Caki2 (cell line): Measurements from ENCODE around the gene RALB. TPM values are rescaled to one million over a fixed set of nuclear protein-coding genes. Genes with fewer than 3 reads are reported as not detected.
"Not testable (repeated sequence)": the region's sequence is repeated elsewhere in the genome, so short reads cannot be mapped to it uniquely, and the experiment has no call there.

Source experiments
- DNase-seq: peaks from one replicate; pipeline ENCODE4 v3.0.0-alpha.2; 2015; ENCODE audit warnings: low read depth
- in situ Hi-C: cut with HindIII; loops from 2 replicates; pipeline ENCODE4 v1.10.0; 2016; ENCODE audit warnings: low sequenced_read_pairs, low pct_unique_long_range_greater_than_20kb, mixed read lengths
- total RNA-seq: library from RNA; depleted of rRNA; stranded (reverse); fragments of >200 nt; shearing (Covaris generic); gene quantifications from 2 replicates; pipeline ENCODE4 v1.2.3, GENCODE V29; 2014; ENCODE audit warnings: low replicate concordance

Gene RALB
- total RNA-seq, 1 experiment from 2014 or later = 116 TPM

GRCh38 chr2:120255986-120256650 is 3.5 kb downstream of the RALB start:
- in situ Hi-C loops = no loop called here
- no peak for DNase-seq

DNA sequence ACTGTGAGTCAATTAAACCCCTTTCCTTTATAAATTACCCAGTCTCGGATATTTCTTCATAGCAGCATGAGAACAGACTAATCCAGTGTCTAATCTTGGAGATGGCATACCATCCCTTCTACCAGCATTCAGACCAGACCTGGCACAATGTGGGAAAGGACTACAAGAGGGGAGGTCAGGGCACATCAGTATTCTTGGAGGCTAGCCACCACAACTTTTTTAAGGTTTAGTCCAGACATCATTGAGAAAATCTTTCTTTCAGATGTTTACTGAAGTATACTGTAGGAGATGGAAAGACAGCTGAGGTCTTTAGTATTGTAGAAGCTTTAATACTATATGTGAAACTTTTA is 4.0 kb downstream of the RALB start:
- DNase-seq = no peak
- in situ Hi-C loops = no loop called here

DNA sequence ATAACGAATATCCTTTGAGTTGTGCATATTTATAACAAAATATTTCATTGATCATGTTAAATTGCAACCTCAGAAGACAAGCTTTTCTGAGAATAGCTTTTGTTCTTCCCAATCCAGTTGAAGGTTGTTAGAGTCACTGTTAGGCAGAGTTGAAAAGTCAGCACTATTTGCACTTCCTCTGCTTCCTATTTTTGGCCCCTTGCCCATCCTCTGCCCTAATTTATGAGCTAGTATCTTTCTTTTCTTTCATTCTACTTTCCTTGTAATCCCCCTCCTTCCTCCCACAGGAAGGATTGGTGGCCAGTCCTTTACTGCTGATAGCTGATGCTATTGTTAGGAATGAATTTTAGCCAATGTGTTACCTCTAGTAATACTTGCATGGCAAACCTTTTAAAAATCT is 4.9 kb downstream of the RALB start:
- no peak for DNase-seq
- in situ Hi-C loops = no loop called here

DNA sequence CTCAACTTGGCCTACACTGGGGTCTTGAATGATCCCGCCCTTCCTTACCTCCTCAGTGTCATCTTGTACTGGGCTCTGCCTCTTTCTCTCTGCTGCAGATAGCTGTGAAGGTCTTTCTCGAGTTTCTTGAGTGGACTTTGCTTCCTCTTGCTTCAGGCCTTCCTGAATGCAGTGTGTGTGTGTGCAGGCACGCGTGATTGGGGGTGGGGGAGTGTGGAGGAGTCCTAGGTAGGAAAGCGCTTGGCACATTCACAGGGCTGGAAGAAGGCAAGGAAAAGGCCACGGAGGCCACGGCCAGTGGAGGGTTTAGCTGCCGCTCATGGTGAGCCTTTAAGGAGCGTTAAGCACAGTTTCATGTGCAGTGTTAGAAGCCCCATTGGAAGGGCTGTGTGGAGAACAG is 5.5 kb downstream of the RALB start:
- no peak for DNase-seq
- in situ Hi-C loops = no loop called here

- DNase-seq, in situ Hi-C loops: not testable (repeated sequence)
These were observed 7.3 kb downstream of the RALB start for GRCh38 chr2:120259939-120260338.

- in situ Hi-C loops = no loop called here
- DNase-seq = no peak
These were observed 8.1 kb downstream of the RALB start for GRCh38 chr2:120260736-120261135.

DNA sequence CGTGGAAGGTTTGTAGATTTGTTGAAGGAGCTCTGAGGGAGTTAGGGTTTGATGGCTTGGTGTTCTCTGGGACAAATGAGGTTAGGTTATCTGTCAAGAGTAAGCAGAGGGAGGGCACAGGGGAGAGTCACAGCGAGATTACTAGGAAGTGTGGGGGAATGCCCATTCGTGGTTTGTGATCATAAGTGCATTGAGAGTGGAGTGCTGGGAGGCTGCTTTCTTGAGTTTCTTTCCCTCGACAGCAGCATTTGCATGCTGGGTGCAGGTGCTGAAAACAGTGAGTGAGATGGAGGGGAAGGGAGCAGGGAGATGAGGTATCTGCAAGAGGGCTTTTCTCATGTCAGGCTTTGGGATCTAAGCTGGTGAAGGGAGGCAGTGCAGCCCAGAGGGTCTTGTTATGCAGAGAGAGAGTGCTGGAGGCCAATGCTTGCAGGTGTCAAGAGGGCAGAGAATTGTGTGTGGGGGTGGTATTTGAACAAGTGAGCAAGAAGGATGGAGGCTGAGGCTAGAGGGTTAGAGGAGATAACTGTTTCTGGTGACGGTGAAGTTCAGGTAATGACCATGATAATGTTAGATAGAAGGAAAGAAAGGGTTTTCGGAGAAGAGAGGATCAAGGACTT is 8.8 kb downstream of the RALB start:
- in situ Hi-C loops = no loop called here
- DNase-seq = no peak

- in situ Hi-C loops = no loop called here
- DNase-seq = no peak
These were observed 9.5 kb downstream of the RALB start for GRCh38 chr2:120262150-120262549.

DNA sequence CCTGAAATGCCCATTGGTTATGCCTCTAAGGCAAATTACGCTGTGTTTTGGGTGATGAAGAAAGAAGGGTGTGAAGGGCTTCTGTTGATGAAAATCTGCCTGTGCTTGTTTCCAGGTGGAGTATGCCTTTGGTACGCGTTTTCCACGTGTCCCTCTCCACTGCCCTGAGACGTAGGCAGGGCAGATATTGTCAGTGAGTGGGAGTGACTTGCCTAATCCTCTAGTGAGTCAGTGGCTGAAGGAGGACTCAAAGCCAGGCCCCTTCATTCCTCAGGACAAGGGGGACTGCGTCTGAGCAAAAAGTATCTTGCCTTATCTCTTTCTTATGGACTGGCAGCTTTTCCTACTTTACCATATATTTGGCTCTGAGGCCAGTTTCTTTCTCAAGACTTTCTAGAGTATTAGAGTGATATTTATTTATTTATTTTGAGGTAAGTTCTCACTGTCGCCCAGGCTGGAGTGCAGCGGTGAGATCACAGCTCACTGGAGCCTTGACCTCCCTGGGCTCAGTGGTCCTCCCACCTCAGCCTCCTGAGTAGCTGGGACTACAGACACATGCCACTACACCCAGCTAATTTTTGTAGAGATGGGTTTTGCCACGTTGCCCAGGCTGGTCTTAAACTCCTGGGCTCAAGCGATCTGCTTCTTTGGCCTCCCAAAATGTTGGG is 10.2 kb downstream of the RALB start:
- in situ Hi-C loops = no loop called here

GRCh38 chr2:120265006-120265405 is 12.4 kb downstream of the RALB start:
- in situ Hi-C loops = no loop called here
- peak; percentile 49 for DNase-seq

More for the DNA sequence above, 10.2 kb downstream of the RALB start:
- no peak for DNase-seq

DNA sequence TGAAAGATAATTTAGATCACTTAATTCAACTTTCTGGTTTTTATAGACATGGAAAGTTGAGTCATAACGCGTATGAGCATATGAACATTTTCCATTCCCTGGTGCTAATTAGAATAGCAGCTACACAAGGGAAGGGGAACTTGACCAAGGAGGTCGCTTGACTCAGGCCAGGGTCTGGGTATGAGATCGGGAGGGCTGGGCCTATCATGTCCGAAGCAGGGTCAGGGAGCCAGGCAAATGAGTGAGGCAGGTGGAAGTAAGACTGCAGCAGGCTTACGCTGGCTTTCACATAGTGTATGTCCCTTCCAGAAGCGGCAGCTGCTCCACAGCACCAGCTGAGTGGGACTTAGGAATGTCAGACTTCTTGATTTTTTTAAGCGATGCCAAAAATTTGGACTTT is 14.7 kb downstream of the RALB start:
- DNase-seq = no peak
- in situ Hi-C loops = no loop called here

- in situ Hi-C loops = no loop called here
- no peak for DNase-seq
These were observed 16.6 kb downstream of the RALB start for GRCh38 chr2:120269076-120269744.

GRCh38 chr2:120269816-120270215 is 17.2 kb downstream of the RALB start:
- in situ Hi-C loops = no loop called here
- DNase-seq = no peak

GRCh38 chr2:120271711-120272379 is 19.2 kb downstream of the RALB start:
- in situ Hi-C loops = no loop called here
- DNase-seq = no peak

DNA sequence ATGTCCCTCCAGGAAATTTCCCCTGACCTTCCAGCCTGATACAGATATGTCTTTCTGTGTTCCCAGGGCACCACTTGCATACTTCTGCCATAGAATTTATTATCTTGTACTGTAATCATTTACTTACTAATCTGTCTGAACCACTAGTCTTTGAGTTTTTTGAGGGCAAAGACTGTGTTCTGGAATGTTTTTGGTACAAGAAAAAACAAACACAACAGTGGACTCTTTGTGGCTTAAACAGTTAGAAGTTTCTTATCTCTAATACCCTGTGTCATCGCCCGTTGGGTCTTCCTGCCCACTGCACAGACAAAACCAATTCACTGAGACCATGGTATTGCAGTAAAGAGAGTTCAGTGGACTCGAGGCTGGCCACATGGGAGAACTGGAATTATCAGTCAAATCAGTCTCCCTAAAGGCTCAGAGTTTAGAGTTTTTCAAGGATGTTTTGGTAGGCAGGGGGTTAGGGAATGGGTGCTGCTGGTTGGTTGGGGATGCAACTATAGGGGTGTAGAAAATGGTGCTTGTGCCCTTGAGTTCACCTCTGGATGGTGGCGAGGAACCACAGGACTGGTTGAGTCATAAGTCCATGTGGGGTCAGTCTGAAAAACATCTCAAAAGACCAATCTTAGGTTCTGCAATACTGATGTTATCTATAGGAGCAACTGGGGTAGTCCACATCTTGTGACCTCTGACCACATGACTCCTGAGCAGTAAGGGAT is 20.3 kb downstream of the RALB start:
- in situ Hi-C loops = no loop called here
- DNase-seq = no peak

GRCh38 chr2:120275617-120276400 is 23.2 kb downstream of the RALB start:
- in situ Hi-C loops = no loop called here

DNA sequence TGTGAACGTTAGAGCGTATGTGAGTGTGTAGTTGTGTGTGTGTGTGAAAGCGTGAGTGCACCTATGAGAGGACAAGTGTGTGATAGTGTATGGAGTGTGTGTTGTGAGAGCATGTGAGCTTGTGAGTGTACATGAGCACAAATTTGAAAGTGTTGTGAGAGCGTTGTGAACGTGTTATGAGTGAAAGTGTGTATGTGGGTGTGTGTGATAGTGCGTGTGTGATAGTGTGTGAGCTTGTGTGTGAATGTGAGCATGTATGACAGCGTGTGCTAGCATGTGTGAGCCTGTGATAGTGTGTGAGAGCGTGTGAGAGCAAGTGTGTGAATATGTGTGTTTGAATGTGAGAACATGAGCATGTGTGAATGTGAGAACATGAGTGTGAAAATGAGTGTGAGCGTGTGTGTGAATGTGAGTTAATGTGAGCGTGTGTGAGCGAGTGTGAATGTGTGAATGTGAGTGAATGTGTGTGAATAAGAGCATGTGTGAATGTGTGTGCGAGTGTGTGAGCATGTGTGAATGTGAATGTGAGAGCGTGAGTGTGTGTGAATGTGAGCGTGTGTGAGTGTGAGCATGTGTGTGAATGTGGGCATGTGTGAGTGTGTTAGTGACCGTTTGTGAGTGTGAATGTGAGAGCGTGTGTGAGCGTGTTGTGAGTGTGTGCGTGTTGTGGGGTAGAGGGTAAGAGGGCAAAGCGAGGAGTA is 25.0 kb downstream of the RALB start:
- in situ Hi-C loops = no loop called here
- no peak for DNase-seq

More at GRCh38 chr2:120275617-120276400, 23.2 kb downstream of the RALB start:
- no peak for DNase-seq
